ENCODE measurements around the gene ESD.

GRCh38 chr13:46751811-46752635 is 44.9 kb downstream of the ESD start:
- TF ChIP-seq POLR2A (IDR thresholded peaks at IDR 0.05) (no peak), CTCF (IDR thresholded peaks at IDR 0.05) (no peak)
